HG03571 (cell line): ENCODE measurements around the gene BICD2.
"Not testable (repeated sequence)": the region's sequence is repeated elsewhere in the genome, so short reads cannot be mapped to it uniquely, and the experiment has no call there.

ENCODE experiments used
- ATAC-seq: cut with Tn5 transposase; IDR thresholded peaks from one replicate; pipeline ENCODE4 v1.9.1; 2021; ENCODE audit not compliant: unreplicated experiment

BICD2 gene

GRCh38 chr9:92771309-92771708 is 6.7 kb upstream of the BICD2 start:
- no peak for ATAC-seq

GRCh38 chr9:92770360-92770995 is 5.8 kb upstream of the BICD2 start:
- no peak for ATAC-seq

- no peak for ATAC-seq
These were observed 5.3 kb upstream of the BICD2 start for GRCh38 chr9:92769990-92770359.

DNA sequence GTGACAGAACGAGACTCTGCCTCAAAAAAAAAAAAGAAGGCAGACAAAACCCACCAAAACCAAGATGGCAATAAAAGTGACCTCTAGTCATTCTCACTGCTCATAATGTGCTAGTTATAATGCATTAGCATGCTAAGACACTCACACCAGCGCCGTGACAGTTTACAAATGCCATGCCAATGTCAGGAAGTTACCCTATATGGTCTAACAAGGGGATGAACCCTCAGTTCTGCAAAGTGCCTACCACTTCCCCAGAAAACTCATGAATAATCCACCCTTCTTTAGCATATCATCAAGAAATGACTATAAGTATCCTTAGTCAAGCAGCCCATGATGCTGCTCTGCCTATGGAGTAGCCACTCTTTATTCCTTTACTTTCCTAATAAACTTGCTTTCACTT is 4.7 kb upstream of the BICD2 start:
- no peak for ATAC-seq

GRCh38 chr9:92768816-92769215 is 4.2 kb upstream of the BICD2 start:
- not testable (repeated sequence) for ATAC-seq

DNA sequence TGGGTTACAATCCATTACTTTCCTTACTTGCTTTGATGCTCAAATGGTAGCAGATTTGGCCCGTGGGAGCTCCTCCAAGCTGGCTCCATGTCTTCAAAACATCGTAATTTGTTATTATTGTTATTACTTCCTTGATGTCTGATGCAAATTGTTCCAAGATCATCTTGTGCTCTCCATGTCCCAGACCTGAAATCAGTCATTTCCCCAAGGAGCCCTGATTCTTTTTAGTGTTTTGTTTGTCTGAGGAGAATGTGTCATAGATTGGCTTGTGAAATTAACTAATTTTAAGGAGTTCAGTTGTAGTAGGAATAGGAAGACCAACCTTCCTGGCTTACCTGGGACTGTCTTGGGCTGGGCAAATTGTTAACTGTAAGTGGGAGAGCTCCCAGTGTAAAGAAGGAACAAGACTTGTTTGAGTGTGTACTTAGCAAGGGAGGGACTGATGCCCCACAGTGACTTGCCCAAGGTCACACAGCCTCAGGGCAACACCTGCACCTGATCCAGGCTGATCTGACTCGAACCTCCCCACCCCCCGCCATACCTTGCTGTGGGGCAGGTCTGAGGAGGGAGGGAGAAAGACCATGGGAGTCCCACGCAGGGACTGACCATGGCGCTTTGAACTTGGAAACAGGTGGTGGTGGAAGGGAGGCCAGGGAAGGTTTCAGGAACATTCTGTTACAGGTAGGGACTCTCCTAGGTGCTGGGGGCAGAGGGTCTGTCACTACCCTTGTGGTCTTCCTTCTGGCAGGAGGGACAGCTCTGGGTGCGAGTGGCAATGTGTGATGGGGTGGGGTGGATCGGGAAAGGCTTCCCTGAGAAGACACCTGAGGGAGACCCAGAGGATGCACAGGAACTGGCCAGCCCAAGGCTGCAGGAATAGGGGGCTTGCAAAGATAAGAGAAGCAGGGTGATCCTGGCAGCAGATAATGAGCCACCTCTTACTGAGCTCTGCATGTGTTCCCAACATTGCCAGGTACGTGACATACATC is 2.7 kb upstream of the BICD2 start:
- no peak for ATAC-seq

DNA sequence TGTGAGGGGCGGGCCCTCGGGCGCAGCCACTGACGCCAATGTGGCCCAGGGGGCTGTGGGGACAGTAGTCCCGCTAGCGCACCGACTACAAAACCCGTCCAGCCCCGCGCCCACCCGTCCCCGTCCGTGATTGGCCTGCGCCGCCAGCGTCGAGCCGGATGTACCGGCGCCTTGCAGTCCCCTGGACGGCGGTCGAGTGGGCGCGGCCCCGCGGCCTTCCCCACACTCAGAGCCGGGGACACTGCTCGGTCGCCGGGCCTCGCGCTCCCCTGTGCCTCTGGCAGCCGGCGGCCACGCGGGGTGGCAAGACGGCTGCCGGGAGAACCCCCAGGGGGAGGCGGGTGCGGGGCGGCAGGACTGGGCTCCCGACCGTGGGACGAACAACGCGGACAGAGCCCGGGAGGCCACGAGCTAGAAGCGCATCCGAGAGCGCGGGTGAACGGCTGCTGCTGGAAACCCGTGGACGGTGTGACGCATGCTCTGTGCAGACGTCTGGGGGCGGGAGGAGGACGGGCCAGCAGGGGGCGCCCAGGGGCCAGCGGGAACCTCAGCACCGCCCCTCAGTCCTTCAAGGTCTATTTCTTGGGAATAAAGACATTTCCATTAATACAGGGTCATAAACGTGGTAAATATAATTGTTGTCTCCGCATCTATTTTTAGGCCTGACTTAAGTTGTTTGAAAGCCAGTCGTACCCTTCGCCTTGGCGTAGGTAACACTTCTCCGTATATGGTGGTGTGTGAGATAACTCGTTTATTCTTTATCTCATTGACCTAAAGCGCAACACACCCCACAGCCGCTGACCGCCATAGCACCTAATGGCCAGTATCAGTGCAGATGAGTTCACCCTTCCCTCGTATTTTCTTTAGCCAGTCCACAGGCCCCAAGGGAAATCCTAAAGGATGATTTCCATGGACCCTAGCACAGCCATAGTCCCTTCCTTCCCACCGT is 629 bp upstream of the BICD2 start:
- ATAC-seq: peak; percentile 86

DNA sequence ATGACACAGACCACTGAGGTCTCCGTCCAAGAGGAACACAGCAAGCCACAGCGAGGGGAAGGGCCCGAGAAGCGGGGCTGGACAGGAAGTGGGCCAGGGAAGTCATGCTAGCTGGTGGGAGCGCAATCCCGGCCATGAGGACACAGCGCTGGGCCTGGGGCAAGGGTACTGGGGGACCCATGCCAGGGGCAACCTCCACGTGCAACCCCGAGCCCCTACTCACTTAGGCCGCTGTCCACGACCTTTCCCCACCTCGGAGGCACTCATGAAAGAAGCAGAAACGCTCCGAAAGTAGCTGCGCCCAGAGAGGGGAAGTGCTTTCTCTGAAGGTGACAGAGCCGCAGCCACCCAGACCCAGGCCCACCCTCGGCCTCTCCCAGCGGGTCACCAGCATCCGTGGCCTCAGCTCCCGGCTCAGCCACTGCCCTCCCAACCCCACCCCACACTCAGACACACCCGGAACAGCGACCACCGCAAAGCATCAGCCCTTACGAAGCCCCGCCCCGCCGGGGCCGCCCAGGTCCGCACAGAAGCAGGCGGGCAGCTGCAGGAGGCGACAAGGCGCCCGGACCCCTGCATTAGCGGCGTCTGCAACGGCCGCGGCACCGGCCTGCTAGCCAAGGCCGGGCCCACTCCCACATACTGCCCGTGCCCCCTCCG is 782 bp downstream of the BICD2 start:
- ATAC-seq: no peak

DNA sequence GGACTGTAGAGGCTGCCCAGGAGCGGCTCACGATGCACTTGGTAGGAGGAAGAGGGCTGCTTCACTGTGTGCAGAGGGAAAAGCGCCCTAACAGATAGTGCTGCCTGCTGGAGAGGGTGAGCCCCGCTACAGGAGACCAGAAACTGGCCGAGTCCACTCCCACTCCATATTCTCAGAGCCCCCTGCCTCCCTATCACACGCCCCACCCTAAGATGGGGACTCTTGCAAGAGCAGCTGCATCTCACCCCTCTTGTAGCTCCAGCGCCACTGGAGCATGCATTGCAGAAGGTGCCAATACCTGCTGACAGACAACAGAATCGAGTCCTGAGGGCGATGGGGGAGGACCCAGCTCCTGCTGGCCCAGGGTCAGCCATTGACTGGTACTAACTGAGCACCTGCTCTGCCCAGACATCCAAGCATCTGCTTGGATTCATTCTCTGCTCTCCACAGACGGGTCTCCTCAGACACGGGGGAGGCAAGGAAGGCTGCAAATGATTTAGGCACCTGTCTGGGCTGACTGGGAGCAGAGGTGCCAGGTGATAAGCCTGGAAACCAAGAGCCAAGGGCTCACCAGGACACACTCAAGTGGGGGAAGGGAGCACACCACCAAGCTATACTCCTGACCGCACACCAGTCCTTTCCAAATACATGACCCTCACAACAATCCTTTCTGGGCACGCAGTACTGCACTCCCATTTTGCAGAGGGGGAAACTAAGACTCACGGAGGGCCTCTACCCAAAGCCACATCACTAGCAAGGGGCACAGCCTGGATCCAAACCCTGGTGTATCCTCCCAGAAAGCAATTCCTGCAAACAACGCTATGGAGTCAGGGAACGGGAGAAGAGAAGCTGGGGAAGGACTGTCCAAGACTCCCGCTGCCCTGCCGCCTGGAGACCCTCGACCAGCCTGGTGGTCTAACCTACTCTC is 1.6 kb downstream of the BICD2 start:
- no peak for ATAC-seq

GRCh38 chr9:92762196-92762595 is 2.4 kb downstream of the BICD2 start:
- no peak for ATAC-seq

DNA sequence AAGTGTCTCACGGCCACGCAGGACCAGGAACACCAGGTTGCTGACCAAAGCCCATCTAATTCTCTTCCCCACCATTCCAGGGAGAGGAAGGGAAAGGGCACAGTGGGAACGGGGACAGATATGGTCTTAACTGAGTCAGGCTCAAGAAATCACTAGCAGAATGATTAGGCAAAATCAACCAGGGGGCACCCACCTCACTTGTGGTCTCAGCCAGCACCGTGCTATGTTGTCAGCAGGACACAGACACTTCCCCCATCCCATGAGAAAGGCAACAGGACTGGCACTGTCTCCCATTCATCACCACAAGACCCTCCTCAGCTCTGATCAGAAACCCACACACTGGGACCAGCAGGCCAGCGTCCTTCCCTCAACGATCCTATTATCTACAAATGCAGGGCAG is 2.9 kb downstream of the BICD2 start:
- no peak for ATAC-seq

- no peak for ATAC-seq
These were observed 4.1 kb downstream of the BICD2 start for GRCh38 chr9:92760494-92760893.

GRCh38 chr9:92760070-92760469 is 4.6 kb downstream of the BICD2 start:
- no peak for ATAC-seq

- no peak for ATAC-seq
These were observed 5.2 kb downstream of the BICD2 start for GRCh38 chr9:92759446-92759845.

GRCh38 chr9:92756792-92757191 is 7.8 kb downstream of the BICD2 start:
- ATAC-seq: no peak

- no peak for ATAC-seq
These were observed 10.4 kb downstream of the BICD2 start for GRCh38 chr9:92754091-92754745.

DNA sequence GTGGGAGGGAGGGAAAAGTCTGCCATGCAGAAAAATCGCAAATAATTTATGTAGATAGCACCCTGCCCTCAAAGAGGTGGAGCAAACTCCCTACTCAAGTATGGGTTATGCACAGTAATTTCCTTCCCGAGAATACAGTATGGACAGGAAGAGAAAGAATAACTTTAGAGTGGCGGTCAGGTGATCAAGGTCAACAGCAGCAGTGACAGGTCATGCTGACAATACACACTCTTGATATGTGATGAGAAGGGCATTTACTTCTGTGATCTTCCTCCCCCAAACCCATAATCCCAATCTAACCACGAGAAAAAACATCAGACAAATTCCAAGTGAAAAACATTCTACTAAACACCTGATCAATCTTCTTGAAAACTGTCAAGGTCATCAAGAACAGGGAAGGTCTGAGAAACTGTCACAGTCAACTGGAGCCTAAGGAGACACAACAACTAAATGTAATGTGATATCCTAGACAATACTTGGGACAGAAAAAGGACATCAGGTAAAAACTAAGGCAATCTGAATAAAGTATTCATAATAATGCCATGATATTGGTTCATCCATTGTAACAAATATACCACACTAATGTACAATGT is 11.7 kb downstream of the BICD2 start:
- no peak for ATAC-seq

DNA sequence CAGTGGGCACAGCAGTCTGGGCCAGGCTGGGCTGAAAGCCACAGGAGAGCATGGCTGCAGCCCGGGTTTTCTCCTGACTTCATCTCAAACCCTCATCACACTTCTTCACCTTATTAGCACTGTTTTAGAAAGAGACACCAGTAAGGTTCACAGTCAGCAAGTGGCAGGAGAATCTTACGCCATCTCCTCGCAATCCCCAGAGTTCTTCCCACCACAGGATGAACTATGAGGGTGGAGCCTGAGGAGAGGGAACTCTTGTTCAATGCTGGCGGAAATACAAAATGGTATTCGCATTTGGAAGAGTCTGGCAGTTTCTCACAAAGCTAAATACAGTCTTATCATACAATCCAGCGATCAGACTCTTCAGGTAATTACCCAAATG is 14.7 kb downstream of the BICD2 start:
- ATAC-seq: no peak
